GM10266 (cell line): ENCODE results near the gene MED17.
"Not testable (repeated sequence)": the region's sequence is repeated elsewhere in the genome, so short reads cannot be mapped to it uniquely, and the experiment has no call there.

Experiments used
- DNase-seq: peaks from one replicate; pipeline ENCODE4 v3.0.0; 2012; ENCODE audit errors: extremely low spot score
- CTCF ChIP-seq: IDR thresholded peaks from 2 replicates; pipeline ENCODE4 v1.5.1; 2012; ENCODE audit warnings: mild to moderate bottlenecking, low read depth; ENCODE audit not compliant: control insufficient read depth, insufficient read depth; ENCODE audit errors: missing control alignments

The MED17 gene

GRCh38 chr11:93746101-93746500 is 38.0 kb upstream of the MED17 start:
- TF ChIP-seq CTCF, result no peak
- DNase-seq, result no peak

DNA sequence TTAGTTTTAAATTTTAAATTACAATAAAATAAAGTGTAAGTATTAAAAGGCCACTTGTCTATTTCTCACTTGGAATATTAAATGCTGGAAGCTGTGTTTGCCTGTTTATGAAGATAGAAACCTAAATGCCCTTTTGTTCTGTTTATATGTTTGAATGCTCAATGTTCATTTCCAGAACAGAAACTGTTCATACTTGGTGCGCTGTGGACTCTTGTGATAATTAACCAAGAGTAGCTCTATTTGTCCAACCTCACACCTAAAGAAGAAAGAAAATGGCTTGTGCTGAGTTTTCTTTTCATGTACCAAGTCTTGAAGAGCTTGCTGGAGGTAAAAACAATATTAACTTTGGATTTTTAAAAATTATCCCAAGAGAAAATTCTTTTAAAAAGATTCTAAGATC is 37.0 kb upstream of the MED17 start:
- TF ChIP-seq CTCF, result no peak

GRCh38 chr11:93751001-93751400 is 33.1 kb upstream of the MED17 start:
- TF ChIP-seq CTCF, result no peak
- no peak for DNase-seq

More for the DNA sequence above, 37.0 kb upstream of the MED17 start:
- DNase-seq, result peak; percentile 12

GRCh38 chr11:93753241-93753640 is 30.8 kb upstream of the MED17 start:
- no peak for TF ChIP-seq CTCF
- no peak for DNase-seq

- no peak for TF ChIP-seq CTCF
These were observed 27.3 kb upstream of the MED17 start for GRCh38 chr11:93756748-93757147.

GRCh38 chr11:93757301-93757700 is 26.8 kb upstream of the MED17 start:
- no peak for DNase-seq
- no peak for TF ChIP-seq CTCF

More at GRCh38 chr11:93756748-93757147, 27.3 kb upstream of the MED17 start:
- no peak for DNase-seq

GRCh38 chr11:93757924-93758865 is 25.9 kb upstream of the MED17 start:
- DNase-seq, result no peak
- no peak for TF ChIP-seq CTCF

GRCh38 chr11:93759123-93759522 is 25.0 kb upstream of the MED17 start:
- not testable (repeated sequence) for DNase-seq
